HL-60/S4 (cell line): Measurements from ENCODE around the gene GLI3.
"Not testable (repeated sequence)": the region's sequence is repeated elsewhere in the genome, so short reads cannot be mapped to it uniquely, and the experiment has no call there.

Experiments
- in situ Hi-C: fragments of 300-500 bp; cut with MboI; formaldehyde crosslinking; loops from 2 replicates; pipeline ENCODE4 v1.14.3; 2022; ENCODE audit warnings: low sequenced_read_pairs

Gene GLI3

GRCh38 chr7:42212541-42213090, 24.4 kb downstream of the GLI3 start:
- in situ Hi-C loops, result no loop called here

DNA sequence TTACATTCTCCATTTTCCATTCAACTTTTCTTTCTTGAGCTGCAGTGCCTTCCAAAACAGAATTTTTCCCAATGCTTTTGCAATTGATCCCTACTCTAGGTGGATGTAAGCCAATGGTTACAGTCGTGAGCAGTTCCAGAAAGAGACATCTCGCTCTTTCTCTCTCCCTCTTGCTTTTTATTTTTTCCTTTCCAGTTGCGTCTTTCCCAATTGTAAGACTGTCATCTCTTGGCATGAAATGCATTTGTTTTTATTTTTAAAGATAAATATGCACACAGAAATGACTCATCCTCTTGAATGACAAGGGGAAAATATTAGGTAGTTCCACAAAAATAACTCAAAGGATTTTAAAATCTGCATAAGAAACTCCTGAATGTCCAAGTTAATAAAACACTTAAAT, 25.1 kb downstream of the GLI3 start:
- in situ Hi-C loops, result no loop called here

GRCh38 chr7:42210779-42211178, 26.2 kb downstream of the GLI3 start:
- in situ Hi-C loops, result no loop called here

- in situ Hi-C loops, result no loop called here
These were observed 26.7 kb downstream of the GLI3 start for GRCh38 chr7:42210333-42210732.

- in situ Hi-C loops, result not testable (repeated sequence)
These were observed 27.9 kb downstream of the GLI3 start for GRCh38 chr7:42209085-42209484.

DNA sequence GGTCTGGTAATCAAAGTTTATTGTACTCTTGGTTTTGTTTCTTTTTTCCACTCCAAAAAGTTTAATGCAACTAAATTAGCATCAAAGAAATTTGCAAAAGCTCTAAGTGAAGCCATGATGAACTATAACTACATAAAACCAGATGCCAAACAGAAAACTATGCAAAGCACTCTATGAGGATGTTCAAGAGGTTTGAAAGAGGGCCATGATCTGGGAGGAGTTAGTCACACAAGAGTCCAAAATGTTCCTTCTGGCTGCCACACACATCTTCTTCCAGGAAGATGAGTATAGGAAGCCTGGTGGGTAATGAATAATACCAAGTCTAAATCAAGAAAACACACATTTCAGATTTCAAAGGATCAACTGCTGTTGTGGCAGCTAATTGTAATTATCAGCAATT, 28.4 kb downstream of the GLI3 start:
- in situ Hi-C loops, result no loop called here

DNA sequence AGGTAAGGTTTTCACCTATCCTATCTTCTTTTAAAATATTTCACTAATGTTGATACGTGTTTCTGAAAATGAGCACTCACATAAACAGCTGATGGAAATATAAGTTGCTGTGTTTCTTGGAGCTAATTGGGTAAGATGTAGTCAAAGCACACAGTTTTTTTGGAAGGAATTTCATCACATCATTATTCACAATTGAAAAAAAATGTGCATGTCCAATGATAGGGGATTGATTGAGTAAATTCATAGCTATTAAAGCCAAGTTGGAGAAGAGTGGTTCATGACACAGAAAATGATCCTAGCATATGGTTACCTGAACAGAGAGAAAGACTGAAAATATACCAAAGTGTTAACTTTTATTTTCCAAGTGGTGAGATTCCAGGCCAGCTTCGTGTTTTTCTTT, 29.6 kb downstream of the GLI3 start:
- in situ Hi-C loops, result no loop called here

- in situ Hi-C loops, result no loop called here
These were observed 33.7 kb downstream of the GLI3 start for GRCh38 chr7:42203336-42203735.

DNA sequence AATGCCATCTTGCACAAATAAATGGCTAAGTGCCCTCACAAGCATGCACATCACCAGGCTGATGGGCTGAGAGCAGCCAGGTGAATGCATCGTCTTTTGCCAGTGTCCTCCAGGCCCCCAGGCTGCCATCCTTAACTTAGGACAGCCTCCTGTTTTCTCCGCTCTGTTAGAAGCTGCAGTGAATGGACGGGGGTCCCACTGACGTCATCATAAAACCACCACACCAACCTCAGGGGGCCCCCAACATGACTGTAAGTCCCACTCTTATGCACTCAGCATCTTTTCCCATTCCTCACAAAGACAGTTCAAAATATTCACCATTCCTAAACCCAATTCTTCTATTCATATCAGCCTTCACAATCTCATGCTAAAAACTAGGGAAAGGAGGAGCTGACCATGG, 34.4 kb downstream of the GLI3 start:
- in situ Hi-C loops, result no loop called here

DNA sequence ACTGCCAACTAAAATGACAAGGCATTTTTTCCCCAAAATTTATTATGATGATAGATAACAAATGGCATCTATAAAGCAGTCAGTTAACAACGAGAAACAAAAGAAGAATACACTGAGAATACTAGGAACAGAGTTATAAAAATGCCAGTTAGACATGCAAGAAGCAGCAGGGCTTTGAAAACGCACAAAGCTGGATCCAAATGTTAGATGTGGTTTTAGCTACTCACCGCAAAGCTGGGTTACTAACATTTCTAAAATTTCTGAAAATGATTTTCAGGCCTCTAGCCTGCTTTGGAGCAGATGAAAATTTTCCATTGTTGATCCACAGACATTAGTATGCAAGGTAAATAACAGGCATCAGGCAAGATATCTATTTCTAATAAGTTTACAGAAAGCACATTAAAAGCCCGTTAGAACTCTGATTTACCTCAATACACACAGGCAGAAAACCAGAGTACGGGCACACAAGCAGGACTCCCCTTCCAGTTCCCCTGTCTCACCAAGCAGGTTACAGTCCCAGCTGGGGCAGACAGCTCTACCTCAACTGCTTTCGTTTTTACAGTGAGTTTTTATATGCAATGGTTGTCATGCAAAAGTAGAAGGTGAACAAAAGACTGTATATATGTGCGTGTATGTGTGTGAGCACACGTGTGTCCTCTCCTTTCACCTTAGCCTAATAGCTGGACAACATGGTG, 37.9 kb downstream of the GLI3 start:
- in situ Hi-C loops, result no loop called here

GRCh38 chr7:42198296-42198695, 38.7 kb downstream of the GLI3 start:
- in situ Hi-C loops, result no loop called here

DNA sequence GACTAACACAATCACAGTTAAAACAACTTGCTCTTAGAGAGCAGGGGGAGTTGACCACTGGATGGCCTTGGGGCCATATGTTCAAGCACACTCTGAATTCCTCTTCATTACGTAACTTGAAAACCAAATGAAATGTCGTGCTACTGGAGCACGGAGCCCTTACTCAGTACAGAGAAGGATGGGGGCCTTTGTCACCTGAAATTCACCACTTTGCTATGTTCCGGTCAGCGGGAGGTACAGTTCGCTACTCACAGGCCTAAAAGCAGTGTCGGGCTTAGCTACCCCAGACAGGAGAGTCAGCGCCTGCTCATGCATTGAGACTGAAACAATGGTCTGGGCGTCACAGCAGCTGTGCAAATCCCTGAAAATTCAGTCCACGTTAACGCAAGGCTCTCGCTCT, 39.6 kb downstream of the GLI3 start:
- in situ Hi-C loops, result no loop called here

DNA sequence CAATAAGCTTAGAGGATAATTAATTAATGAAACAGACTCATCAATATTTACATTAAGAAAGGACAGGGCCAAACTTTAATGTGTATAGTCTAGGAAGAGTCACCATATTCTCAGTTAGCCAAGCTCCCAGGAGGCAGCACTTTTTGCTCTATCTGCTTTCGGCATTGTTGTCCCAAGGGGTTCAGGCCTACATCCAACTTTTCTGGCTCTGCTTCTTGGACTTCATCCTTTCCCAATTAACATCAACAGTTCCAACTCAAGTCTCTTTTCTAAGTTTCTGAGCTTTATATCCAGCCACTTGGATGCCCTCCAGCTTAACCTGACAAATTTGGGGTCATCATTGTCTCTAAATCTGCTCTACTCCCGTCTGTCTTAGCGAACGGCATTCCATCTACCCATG, 42.8 kb downstream of the GLI3 start:
- in situ Hi-C loops, result no loop called here

- in situ Hi-C loops, result no loop called here
These were observed 43.4 kb downstream of the GLI3 start for GRCh38 chr7:42193471-42194129.

DNA sequence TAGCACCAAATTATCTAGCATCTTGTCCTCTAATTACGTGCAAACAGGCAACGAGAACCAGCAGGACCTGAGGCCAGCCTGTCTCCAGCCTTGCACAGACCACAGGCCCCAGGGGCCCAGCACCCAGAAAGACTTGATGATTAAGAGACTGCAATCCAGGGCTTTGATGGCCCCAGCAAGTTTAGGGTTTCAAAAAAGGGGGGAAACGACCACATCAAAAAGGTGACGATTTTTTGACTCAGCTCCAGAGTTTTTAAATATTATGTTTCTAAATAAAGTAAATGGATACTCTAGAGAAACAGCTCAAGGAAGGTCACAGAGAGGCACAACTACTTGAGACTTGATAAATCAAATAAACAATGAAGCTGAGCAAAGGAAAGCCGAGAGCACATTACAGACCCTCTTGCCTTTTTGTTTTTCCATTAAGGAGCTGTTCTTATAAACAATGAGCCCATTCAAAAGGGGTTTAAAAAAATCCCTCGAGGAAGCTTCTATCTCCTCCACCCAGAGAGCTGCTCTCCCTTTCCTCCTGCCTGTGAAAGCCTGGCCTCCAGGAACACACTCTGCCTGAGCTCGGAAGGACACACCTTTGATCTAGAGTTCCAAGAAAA, 44.1 kb downstream of the GLI3 start:
- in situ Hi-C loops, result no loop called here

DNA sequence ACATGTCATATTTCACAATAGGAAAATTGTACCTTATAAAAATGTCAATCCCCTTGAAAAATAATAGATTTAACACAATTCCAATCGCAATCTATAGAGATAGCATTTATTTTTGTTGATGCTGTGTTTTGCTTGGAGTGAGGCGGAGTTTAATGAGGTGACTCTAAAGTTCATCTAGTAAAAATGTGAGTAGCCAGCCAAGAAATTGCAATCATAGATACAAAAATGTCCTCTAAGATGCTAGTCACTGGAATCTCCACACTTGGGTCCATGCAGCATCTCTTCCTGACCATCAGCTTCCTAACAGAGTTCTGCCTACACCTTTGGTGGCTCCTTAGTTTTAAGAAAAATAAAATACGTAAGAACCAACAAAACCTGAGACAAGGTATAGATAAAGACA, 44.9 kb downstream of the GLI3 start:
- in situ Hi-C loops, result no loop called here

- in situ Hi-C loops, result no loop called here
These were observed 47.5 kb downstream of the GLI3 start for GRCh38 chr7:42189535-42189934.

- in situ Hi-C loops, result no loop called here
These were observed 50.9 kb downstream of the GLI3 start for GRCh38 chr7:42186151-42186550.

- in situ Hi-C loops, result no loop called here
These were observed 51.3 kb downstream of the GLI3 start for GRCh38 chr7:42185726-42186125.

- in situ Hi-C loops, result no loop called here
These were observed 53.5 kb downstream of the GLI3 start for GRCh38 chr7:42183547-42183946.

DNA sequence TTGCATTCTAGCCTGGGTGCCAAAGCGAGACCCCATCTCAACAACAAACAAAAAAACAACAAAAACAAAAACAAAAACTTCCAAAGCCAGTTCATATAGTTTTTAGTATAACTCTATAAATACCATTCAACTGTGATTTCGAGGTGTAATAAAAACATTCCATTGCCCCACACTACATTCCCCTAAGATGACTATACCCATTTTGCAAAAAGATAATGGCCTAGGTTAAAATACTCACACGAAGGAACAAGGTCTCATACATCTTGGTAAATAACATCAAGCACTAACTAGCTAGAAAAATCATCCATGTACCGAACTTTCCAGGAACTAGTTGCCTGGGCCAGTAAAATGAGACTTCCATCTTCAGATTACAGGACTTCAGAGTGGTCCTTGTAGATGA, 55.4 kb downstream of the GLI3 start:
- in situ Hi-C loops, result no loop called here

GRCh38 chr7:42180806-42181205, 56.2 kb downstream of the GLI3 start:
- in situ Hi-C loops, result no loop called here
